ENCODE results near the gene PLVAP.

Gene PLVAP

DNA sequence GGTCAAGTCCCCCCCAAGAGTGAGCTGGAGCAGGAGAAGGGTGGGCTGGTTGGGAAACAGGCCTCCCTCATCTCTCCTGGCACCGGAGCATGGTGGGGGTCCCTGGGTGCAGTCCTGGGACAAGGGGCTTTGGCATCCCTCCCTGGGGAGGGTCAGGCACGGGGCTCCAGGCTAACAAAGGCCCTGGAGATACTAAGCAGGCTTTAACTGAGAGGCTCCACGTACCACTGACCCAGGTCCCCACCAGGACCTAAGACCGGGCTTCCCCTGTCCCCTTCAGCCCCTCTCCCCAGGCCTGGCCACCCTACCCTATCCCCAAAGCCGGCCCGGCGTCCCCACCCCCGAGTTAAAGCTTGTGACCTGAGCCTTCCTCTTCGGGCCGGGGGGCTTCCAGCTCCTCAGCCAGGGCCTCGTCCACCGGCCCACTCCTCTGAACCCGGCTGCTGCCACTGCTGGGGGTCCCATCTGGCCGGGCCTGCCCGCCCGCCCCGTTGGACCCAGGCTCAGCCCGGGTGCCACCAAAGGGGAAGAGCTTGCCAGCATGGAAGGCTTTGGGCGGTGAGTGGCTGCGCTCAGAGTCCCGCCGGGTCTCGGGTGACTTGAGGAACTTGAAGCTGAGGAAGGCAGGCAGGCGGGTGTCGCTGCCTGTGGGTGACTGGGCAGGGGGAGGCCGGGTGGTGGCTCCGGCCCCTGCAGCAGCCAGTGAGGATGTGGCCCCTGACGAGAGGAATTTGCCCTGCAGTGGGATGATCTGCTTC is 52.6 kb downstream of the PLVAP start:
- FAIRE-seq (no peak), DNase-seq (ENCODE audit: insufficient read length, low spot score) (no peak)

DNA sequence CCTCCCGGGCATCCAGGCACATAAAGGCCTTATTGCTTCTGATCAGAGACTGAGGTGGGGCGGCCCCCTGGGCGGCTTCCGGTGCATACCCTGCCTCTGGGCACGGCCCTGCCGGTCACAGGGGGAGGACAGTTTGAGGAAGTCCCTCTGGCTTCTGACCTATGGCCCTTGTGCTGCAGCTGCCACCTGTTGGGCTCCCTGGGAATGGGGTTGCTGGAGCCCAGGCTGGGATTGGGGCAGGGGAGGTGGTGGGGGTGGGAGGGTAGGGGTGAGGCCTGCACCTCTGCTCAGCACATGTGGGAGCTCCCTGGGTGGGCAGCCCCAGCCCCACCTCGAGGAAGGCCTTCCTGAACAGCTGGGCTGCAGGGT is 53.2 kb downstream of the PLVAP start:
- no peak for DNase-seq (ENCODE audit: insufficient read length, low spot score)
- FAIRE-seq = no peak

DNA sequence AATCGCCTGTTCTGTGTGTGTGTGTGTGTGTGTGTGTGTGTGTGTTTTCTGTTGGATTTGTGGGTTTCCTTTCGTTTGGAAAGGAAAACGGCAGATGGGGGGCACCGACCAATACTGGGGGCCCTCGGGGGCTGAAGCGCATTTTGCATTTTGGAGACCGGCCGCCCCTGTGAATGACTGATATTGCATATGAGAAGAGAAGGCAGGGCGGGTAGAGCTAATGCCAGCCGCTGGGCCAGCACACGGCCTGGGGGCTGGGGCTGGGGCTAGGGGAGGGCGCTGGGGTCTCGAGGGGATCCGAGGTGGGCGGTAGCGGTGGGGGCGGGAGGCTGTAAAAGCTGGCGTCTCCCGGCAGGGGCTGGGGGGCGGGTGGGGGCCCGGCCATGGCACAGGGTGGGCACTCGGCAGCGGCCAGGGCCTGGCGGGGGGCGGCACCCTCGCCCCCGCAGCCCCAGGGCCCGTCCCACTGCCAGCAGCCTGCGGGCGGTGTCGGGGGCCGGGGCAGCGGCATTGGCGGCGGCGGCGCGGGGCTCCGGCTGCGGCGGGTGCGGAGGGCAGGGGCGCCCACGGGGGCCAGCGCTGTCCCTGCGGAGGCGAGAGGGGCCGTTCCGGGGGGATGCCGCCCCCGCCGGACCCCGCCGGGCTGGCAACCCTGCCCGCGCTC is 53.7 kb downstream of the PLVAP start:
- DNase-seq (ENCODE audit: insufficient read length, low spot score) (no peak), FAIRE-seq (no peak)

DNA sequence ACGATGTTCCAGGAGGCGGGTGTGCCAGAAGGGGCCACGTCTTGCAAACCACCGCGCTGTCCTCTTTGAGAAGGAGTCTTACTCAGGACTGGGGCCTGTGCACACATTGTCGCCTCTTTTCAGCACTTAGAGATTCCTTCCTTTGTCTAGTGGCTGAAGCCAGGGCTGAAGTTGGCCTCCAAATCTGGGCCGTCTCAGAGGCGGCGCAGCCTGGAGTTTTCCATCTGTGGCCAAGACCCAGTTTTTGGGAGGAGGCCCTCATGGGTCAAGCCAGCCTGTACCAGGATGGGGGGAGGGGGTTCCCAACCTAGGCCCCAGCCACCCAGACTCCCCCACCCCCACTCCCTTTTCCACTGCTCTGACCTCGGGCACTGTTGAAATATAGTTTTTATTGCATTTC is 54.3 kb downstream of the PLVAP start:
- no peak for DNase-seq (ENCODE audit: insufficient read length, low spot score)
- FAIRE-seq = no peak

DNA sequence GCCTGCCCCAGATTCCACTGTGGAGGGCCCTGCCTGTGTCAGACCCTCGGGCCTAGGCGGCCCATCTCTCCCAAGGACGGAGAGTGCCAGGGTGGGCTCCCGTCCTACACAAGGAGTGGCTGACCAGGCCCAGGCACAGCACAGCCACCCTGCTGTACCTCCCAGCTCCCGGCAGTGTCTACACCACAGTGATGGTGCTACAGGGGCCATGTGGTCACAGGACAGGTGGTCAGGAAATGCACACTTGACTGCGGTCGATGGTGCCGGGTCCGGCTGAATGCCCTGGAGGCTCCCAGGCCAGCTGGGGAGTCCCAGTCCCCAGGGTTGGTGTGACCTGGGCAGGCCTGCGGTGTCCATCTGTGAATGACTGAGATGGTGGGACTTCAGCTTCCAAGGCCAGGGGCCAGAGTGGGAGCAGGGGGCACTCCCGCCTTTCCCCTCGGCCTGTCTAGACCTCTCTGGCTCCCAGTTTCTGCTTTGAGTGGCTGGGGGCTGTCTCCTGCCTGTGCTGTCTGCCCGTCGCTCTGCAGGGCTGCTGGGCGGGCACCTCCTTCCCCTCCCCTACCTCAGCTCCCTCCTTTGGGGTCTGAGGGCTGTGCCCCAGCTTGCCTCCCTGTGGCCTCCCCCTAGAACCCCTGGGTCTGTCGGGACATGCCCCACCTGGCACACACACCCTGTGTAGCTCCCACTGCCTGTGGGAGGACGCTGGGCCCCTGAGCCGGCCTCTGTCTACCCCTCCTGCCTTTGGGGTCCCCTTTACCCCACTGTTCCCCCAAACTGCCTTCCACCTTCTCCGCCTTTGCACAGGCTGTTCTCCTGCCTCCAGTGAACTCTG is 55.3 kb downstream of the PLVAP start:
- DNase-seq (ENCODE audit: insufficient read length, low spot score) = no peak
- FAIRE-seq = no peak

DNA sequence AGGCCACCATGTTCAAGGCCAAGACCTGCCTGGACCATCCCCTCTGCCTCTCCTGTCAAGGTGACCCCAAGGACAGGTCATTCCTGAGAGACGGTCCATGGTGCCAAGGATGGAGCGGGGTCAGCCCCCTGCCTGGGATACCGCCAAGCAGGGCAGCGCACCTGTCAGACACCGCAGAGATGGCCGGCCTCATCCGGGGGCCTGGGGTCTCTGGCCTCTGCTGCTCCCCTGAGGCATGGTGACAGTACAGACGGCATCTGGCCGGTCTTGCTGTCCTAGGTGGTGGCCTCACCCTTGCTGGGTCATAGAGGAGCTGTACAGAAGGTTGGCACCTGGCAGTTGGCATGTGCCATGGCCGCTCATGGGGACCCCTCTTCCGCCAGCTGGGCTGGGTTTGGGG is 56.7 kb downstream of the PLVAP start:
- no peak for FAIRE-seq
- no peak for DNase-seq (ENCODE audit: insufficient read length, low spot score)

DNA sequence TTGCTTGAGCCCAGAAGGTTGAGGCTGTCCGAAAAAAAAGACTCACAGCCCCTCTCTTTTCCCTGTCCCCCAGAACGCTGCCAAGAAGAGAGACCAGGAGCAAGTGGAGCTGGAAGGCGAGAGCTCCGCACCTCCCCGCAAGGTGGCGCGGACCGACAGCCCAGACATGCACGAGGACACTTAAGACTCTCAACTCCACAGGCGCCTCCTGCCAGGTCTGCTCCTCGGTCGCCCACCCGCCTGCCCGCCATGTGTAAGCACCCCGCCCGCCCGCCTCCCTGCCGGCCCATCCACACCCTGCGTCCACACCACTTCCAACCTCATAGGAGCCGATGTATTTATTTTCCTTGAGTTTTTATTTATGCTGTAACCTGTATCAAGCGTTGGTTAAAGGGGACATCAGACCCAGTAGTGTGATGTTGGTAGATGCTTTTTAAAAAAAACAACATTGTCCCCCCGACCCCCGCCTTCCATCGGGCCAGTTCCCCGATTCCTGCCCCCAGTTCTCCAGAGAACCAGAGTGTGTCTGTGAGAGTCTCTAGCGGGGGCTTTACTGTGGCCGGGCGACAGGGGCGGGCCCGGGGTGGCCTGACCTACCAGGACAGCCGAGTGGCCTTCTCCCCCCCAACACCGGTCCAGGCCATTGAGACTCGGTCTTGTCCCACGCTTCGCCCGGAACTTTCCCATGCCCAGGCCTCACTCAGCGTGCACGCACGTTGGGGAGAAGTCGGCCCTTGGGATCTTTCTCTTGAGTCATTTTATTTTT is 57.5 kb downstream of the PLVAP start:
- no peak for DNase-seq (ENCODE audit: insufficient read length, low spot score)
- no peak for FAIRE-seq

DNA sequence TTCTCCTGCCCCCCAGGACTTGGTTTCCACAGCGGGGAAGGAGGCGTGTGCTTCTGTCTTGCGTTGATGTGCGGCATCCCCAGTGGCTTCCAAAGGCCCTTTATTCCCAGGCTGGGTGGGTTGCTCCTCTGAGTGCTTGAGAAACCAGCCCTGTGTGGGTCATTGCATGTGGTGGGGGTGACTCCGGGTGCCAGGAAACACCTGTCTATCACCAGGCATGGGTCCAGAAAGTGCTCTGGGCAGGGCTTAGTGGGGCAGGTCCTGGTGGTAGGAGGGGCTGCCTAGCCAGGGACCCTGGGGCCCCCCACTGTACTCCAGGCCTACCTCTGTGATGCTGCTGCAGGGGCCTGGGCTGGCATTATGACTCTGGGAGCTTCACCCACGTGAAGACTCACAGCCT is 58.2 kb downstream of the PLVAP start:
- FAIRE-seq (peak; percentile 38), DNase-seq (ENCODE audit: insufficient read length, low spot score) (no peak)

DNA sequence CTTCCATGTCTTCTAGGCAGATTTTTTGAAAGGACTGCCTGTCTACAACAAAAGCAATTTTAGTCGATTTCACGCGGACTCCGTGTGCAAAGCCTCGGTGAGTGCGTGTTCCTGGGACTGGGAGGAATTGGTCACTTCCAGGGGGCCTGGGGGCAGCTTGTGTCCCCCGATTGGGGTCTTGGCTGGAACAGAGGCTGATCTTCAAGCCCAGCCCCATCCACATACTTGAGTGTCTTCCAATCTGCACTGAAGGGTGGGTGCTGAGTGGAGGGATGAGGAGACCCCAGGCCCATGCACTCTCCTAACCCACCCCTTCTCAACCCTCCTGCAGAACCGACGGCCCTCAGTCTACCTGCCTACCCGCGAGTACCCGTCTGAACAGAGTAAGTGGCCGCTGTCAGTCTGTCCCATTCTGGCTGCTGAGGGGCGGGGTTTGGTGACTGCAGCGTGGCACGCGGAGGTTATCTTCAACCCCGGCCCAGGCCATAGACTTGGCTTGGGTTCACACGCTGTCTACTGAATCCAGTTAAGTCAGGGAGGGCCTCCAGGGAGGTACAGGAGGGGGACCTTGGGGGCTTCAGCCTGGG is 63.0 kb downstream of the PLVAP start:
- FAIRE-seq = peak; percentile 36
- DNase-seq (ENCODE audit: insufficient read length, low spot score) = no peak

DNA sequence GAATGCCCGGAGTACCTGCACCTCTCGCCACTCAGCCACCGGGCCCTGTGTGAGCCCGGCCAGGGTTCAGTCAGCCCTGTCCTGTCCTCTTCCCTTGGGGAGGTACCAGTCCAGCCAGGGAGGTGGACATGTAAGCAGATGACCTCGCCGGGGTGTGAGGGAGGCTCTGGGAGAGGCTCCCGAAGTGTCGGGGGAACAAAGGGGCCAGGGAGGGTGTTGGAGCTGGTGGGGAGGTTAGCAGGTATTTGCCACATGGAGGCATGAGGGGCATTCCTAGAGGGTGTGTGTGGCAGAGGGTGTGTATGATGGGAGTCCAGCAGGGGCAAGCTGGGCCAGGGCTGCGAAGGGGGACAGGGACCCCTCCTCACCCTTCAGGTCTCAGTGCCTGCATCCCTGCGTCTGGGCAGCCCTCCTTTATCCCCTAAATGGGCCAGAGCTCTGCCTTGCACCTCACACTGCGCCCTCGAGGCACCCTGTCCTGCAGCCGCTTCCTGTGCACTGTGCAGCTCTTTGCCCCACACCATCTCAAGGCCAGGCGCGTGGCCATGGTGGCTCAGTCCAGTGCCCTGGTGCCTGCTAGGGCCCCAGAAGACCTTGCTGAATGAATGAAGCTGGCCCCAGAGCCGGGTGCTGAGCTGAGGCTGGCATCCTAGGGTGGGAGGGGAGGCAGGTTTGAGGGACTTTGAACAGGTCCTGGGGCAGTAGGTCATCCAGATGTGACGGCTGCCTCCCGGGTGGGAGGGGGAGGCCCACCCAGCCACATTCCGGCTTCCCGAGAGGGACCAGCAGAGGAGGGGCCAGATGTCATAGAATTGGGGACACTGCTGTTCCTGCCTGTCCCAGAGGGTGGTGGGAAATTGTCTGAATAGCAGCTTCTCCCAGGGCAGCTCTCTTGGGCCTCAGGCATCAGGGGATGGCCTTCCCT is 64.7 kb downstream of the PLVAP start:
- FAIRE-seq (no peak), DNase-seq (ENCODE audit: insufficient read length, low spot score) (no peak)

DNA sequence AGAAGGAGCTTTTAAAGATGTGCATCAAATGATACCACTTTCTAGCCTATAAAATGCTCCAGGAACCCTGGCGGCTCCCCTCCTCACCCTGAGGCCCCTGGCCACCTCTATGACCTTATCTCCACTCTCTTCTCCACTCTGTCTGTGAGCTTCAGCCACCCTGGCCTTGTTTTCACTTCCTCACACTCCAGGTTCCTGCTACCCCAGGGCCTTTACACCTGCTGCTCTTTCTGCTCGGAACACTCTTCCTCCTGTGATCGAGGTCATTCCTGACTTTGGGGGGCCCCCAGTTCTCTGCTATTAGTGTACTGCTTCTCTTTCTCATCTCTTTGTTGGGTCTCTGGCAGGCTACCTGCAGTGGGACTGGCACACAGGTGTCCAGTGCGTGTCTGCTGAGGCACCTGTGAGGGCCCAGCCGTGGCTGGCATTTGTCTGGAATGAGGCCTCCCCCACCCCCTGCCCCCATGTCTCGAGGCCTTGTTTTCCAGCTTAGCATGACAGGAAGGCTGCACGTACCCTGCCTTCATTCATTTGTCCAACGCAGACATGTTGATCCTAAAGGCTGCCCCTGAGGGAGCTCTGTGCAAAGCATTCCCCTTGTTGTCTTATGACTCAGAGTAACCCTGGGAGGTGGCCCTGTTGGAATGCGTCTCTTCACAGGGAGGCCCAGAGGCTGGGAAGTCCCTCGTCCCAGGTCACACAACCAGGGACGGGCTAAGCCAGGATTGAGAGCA is 65.5 kb downstream of the PLVAP start:
- DNase-seq (ENCODE audit: insufficient read length, low spot score) = peak; percentile 44

DNA sequence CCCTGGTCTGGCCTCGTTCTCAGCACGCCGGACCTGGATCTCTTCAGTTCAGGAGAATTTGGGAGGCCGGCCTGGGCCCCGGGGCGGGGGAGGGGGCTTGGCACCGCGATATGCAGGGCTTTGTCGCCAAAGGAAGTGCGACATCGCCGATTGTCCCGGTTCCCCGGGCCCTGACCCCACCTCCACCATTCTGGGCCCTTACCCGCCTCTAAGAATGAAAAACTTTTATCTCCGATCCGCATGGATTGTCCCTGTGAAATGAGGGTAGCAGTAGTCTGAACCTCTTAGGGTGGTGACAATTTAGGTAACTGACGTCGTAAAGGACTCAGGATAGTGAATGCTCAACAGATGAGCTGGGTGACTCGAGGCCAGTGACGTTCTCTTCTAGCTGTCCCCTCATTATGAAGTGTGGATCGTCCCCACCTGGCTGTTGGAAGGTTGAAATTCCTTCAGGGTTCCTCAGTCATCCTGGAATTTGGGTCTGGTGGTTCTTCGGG is 67.1 kb downstream of the PLVAP start:
- FAIRE-seq (peak; percentile 28), DNase-seq (ENCODE audit: insufficient read length, low spot score) (no peak)

More for the DNA sequence above, 65.5 kb downstream of the PLVAP start:
- FAIRE-seq = no peak

DNA sequence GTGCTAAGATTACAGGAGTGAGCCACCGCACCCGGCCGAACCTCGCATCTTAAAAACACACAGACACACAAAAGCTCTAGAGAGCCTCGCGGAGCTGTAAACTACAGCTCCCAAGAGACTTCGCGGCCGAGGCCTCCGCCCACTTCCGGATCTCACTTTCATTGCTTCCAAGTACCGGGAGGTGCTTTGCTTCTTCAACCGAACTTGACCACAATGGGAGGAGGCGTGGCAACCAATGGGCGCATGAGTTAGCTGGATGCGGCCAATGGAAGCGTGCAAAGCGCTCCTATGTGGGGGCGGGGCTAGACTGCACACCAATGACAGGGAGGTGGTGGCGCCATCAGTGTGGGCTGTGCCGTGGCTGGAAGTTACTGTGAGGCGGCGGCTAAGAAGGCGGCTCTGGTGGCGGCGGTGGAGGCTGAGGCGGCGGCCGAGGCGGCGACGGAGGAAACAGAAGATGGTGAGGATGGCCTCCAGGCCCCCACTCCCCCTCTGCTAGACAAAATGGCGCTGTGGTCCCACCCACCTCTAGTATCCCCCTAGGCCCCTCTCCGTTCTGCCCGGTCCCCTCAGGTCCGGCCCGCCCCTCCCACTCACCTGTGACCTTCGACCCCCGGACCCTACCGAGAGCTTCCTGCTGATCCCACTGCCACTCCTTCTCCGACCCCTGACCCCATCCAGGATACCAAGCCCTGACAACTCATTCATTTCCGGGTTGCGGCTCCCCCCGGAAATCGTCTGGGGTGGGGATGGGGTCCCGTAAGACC is 67.8 kb downstream of the PLVAP start, which contains the start of gene DDA1:
DDA1 (plus strand) TSS at position 366 of the 767 bp plus-strand sequence; CDS start at position 458, 92 bp downstream.
- peak; percentile 99 for DNase-seq (ENCODE audit: insufficient read length, low spot score)
- peak; percentile 99 for FAIRE-seq

DNA sequence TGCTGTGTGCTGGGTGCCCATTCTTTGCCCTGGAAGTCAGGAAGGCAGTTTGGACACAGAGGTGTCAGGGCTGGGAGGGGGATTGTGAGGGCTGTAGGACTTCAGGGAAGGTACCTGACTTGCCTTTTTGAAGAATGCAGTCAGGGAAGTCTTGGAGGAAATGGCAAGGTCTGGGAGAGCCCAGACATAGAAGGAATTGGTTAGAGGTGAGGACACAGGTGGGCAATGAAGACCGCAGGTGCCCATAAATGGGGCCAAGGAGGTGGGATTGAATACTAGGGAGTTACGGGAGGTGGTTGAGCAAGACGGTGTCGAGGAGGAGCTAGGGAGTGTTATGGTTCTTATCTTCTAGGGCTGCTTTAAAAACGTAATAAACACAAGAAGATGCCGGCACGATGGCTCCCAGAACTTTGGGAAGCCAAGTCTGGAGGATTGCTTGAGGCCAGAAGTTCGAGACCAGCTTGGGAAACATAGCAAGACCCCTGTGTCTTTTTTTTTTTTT is 69.2 kb downstream of the PLVAP start:
- FAIRE-seq (no peak), DNase-seq (ENCODE audit: insufficient read length, low spot score) (no peak)

DNA sequence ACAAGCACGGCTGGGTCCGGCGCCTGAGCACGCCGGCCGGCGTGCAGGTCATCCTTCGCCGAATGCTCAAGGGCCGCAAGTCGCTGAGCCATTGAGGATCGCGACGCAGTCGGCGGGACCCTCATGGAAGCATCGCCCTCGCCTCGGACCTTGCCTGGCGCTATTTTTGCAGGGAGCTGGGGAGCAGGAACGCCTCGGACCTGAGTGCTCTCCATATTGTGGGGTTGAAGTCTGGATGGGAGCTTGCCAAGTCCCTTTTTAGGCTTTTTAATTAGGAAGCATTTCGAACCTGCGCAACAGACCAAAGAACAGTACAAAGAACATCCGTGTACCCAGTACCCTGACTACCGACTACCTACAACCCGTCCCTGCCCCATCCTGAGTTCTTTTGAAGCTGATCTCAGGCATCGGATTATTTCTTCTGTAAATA is 70.8 kb downstream of the PLVAP start:
- FAIRE-seq (peak; percentile 40), DNase-seq (ENCODE audit: insufficient read length, low spot score) (no peak)

DNA sequence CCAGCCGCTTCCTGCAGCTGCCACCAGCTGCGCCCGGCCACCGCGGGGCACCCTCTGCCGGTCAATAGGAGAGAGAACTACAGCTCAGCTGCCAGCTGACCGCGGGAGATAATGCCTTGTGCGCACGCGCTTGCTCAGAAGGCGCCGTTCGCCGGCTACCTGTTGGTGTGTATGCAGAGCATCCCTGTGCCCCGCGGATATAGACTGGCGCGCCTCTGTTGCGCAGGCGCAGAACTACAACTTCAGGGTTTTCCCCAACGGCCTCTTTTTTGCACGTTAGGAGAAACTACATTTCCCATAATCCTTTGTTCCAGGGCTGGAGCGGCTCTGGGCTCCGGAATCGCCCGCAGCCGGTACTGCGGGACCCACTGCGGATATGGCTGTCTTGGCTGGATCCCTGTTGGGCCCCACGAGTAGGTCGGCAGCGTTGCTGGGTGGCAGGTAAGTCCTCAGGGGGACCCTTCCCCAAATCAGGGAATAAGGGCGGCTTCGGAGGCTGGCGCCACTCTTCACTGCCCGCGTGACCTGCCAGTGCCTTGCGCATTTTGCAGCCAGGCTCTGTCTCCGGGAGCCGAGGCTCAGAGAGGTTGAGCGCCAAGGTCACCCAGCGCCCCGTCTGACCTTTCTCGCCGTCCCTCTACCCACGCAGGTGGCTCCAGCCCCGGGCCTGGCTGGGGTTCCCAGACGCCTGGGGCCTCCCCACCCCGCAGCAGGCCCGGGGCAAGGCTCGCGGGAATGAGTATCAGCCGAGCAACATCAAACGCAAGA is 71.4 kb downstream of the PLVAP start, which contains the start of gene MRPL34:
MRPL34 (plus strand) TSS at position 356 of the 768 bp plus-strand sequence; CDS start at position 377, 21 bp downstream.
- DNase-seq (ENCODE audit: insufficient read length, low spot score) = peak; percentile 97
- peak; percentile 98 for FAIRE-seq

DNA sequence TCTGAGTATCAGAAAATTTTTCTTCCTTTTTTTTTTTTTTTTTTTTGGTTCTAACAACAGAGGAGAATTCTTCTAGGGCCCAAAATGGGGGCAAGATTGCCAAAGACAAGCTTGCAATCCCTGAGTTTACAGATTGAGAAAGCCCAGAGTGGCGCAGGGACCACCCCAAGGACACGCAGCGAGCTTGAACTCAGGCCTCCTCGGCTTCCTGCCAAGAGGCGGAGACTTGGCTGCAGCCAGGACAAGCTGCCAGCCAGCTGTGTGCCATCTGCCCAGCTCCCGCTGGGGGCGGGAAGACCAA is 72.0 kb downstream of the PLVAP start:
- FAIRE-seq = no peak
- no peak for DNase-seq (ENCODE audit: insufficient read length, low spot score)
